Stomach (tissue), 4 donors: ENCODE data around the gene RIMS3.

Experiments
- POLR2A ChIP-seq, 4 donors: fragments of 450-650 bp; IDR thresholded peaks; one replicate each; pipeline ENCODE4 v1.6.1; 2016; ENCODE audit warnings: antibody characterized with exemption in 4 of 4, control low read depth in 2 of 4, mild to moderate bottlenecking in 1 of 4, moderate library complexity in 1 of 4
- TF ChIP-seq, protein P1 (sequence below), 7 experiments: fragments of 450-650 bp in 4 of 7; fragments of 200-600 bp in 3 of 7; sonication (generic) in 3 of 7; IDR thresholded peaks; one replicate each; pipeline ENCODE4 v1.5.1; 2016 to 2019; ENCODE audit warnings: antibody characterized with exemption in 7 of 7, control low read depth in 2 of 7, mild to moderate bottlenecking in 1 of 7

DNA sequence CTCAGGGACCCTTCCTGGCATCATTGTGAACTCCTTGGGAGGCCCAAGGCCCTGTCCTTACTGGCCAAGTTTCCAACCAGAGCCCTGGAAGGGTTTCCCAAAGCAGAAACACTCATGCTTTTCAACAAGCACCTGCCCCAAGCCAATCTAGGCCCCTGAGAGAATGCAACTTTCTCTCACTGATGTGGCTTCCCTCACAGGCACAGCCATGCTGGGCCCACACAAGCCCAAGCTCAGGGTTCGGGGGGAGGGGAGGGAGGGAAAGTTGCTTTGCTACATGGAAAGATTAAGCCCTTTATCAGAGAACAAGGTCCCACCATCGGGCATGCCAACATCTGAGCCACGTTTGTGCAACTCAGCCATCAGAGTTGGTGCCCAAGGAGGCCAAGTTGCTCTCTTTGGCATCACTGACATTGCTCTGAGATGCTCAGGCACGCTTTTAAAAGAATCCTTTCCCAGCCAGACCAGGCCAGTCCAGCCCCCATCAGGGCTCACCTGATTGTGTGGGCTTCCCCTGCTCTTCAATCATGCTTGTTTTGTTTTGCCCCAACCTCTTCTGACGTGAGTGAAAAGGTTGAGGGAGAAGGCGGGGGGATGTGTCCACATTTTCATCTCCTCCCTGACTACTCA is 43.5 kb downstream of the RIMS3 start:
- TF ChIP-seq, protein P1, sequence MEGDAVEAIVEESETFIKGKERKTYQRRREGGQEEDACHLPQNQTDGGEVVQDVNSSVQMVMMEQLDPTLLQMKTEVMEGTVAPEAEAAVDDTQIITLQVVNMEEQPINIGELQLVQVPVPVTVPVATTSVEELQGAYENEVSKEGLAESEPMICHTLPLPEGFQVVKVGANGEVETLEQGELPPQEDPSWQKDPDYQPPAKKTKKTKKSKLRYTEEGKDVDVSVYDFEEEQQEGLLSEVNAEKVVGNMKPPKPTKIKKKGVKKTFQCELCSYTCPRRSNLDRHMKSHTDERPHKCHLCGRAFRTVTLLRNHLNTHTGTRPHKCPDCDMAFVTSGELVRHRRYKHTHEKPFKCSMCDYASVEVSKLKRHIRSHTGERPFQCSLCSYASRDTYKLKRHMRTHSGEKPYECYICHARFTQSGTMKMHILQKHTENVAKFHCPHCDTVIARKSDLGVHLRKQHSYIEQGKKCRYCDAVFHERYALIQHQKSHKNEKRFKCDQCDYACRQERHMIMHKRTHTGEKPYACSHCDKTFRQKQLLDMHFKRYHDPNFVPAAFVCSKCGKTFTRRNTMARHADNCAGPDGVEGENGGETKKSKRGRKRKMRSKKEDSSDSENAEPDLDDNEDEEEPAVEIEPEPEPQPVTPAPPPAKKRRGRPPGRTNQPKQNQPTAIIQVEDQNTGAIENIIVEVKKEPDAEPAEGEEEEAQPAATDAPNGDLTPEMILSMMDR (IDR thresholded peaks at IDR 0.05): no peak
- TF ChIP-seq POLR2A (IDR thresholded peaks at IDR 0.05): no peak
